ENCODE measurements around the gene CD163L1.

DNA sequence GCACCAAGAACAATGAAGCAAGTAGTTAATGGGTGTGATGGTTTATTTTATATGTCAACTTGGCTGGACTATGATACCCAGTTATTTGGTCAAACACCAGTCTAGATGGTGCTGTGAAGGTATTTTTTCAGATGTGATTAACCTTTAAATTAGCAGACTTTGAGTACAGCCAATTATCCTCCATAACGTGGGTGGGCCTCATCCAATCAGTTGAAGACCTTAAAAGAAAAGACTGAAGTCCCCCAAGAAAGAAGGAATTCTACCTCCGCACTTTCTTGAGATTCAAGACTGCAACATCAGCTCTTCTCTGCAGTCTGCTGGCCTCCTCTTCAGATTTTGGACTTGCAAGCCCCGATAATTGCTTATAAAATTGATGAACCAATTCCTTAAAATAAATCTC lies 47.5 kb downstream of the CD163L1 start:
- TF ChIP-seq CTCF (IDR thresholded peaks at IDR 0.05) = no peak
- TF ChIP-seq POLR2A (IDR thresholded peaks at IDR 0.05) = no peak
